Spleen (tissue), 7 donors: ENCODE results near the gene CSNK2A1.

ENCODE experiments used
- CTCF ChIP-seq, 11 experiments: fragments of 200-600 bp in 7 of 11; fragments of 450-650 bp in 4 of 11; sonication (generic) in 4 of 11; IDR thresholded peaks in 8 of 11; conservative IDR thresholded peaks in 3 of 11; 1 replicate in 7 of 11; 2 replicates in 4 of 11; pipeline versions ENCODE4 v1.4.0 to v1.8.0; 2016 to 2021; ENCODE audit warnings: antibody characterized with exemption in 11 of 11, inconsistent platforms in 4 of 11, mild to moderate bottlenecking in 1 of 11
- POLR2AphosphoS5 ChIP-seq, 3 donors: sonication (generic); formaldehyde crosslinking; IDR thresholded peaks; one replicate each; pipeline ENCODE4 v1.5.1; 2017; ENCODE audit warnings: antibody characterized with exemption in 3 of 3
- donor health status: DM: no; HTN: no; CAD: no; lungs with moderate emphysema.
- donor health status: DM: no; HTN: no; CAD: no.
- donor health status: DM: no; HTN: no; CAD: no.

- TF ChIP-seq CTCF (IDR thresholded peaks at IDR 0.05 in 8 of 11, conservative IDR thresholded peaks at IDR 0.05 in 3 of 11) (no peak), POLR2AphosphoS5 (IDR thresholded peaks at IDR 0.05) (no peak)
These were observed 82.9 kb downstream of the CSNK2A1 start for GRCh38 chr20:460707-461106.
